Skeletal muscle cell (primary cell): Measurements from ENCODE around the gene ANXA2R.
"Not testable (repeated sequence)": the region's sequence is repeated elsewhere in the genome, so short reads cannot be mapped to it uniquely, and the experiment has no call there.

ENCODE experiments used
- DNase-seq: peaks from one replicate; pipeline ENCODE4 v3.0.0-alpha.2; 2010; ENCODE audit warnings: low read depth
- H3K4me3 ChIP-seq: 2 replicates; pipeline ENCODE4 v1.5.1; 2011; ENCODE audit warnings: low read depth, mild to moderate bottlenecking, control low read depth, low read length, moderate library complexity

ANXA2R gene

GRCh38 chr5:43036856-43037635 is 3.1 kb downstream of the ANXA2R start:
- peak overlapping the region; percentile 46 for H3K4me3 ChIP-seq
- DNase-seq, result no peak

DNA sequence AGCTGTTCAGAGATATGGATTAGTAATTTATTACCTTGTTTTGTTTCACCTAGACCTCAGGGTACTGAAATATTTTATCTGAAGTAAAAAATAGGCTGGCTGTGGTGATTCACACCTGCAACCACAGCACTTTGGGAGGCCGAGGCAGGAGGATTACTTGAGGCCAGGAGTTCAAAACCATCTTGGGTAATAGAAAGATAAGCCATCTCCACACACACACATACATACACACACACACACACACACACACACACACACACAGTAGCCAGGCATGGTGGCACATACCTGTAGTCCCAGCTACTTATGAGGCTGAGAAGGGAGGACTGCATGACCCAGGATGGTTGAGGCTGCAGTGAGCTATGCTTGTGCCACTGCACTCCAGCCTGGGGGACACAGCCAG is 3.7 kb downstream of the ANXA2R start:
- H3K4me3 ChIP-seq, result no peak overlapping the region
- no peak for DNase-seq

DNA sequence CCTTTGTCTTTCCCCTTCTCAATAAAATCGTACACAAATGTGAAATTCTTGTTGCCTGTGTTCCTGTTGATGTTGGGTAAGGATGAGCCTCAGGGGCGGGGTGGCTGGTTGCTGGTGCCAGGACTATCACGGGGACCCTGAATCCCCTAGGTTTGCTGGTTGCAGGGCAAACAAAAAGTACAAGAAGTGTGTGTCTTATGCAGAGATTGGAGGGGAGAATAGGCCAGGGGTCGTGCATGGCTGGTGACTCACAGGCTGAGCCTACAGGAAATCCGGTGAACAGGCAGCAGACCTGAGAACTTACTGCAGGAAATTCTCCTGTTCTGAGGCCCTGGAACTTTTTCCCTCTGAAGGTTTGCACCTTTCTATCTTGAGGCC is 5.5 kb downstream of the ANXA2R start:
- peak overlapping the region; percentile 38 for H3K4me3 ChIP-seq
- DNase-seq, result no peak

DNA sequence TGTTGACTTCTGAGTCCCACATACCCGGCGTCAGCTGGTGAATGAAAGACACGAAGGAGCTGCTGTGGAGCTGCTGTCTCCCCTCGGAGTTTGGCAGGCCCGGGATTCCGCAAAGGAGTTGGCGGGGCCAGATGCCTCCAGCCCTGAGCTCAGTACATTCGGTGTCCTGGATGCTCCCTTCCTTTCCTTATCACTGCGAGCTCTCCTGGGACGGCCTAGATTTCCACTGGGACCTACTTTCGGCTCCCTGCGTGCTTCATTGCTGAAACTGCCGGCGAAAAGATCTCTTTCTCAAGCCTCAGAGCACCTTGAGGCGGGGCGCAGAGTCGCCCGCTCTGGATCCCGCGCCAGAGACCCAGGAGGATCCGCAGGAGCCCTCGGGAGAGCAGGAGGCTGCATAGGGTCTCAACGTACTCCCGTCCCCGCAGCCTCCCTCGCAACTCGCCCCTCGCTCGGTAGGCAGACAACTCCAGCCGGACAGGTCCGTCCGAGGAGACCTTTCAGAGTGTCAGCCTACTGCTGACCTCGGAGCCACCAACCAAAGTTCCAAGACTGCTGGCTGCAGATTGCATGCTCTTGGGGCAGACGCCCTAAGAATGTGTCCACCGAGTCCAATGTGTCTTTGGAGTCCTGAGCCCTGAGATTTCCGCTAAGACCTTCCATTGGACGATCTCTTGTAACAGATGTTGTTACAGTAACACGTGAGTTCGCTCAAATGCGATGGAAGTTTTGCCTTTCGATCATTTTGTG is 6.1 kb downstream of the ANXA2R start:
- H3K4me3 ChIP-seq, result peak overlapping the region; percentile 38

GRCh38 chr5:43027054-43027785 is 12.9 kb downstream of the ANXA2R start:
- DNase-seq, result no peak
- H3K4me3 ChIP-seq, result no peak overlapping the region

More for the DNA sequence above, 6.1 kb downstream of the ANXA2R start:
- DNase-seq, result no peak

DNA sequence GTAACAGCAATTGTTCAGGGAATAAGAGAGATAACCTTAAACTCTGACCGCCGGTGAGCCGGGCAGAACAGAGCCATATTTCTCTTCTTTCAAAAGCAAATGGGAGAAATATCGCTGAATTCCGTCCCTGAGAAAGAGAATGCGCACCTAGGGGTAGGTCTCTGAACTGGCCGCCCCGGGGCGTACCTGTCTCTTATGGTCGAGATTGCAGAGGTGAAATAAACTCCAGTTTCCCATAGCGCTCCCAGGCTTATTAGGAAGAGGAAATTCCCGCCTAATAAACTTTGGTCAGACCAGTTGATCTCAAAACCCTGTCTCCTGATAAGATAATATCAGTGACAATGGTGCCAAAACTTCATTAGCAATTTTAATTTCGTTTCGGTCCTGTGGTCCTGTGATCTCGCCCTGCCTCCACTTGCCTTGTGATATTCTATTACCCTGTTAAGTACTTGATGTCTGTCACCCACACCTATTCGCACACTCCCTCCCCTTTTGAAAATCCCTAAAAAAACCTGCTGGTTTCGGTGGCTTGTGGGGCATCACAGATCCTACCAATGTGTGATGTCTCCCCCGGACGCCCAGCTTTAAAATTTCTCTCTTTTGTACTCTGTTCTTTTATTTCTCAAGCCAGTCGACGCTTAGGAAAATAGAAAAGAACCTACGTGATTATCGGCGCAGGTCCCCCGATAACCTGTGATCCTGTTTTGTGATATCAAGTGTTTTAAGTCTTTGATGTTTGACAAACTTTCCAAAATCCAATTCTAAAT is 14.8 kb downstream of the ANXA2R start:
- DNase-seq, H3K4me3 ChIP-seq: not testable (repeated sequence)

GRCh38 chr5:43024217-43024616 is 15.9 kb downstream of the ANXA2R start:
- H3K4me3 ChIP-seq, result no peak overlapping the region
- no peak for DNase-seq

DNA sequence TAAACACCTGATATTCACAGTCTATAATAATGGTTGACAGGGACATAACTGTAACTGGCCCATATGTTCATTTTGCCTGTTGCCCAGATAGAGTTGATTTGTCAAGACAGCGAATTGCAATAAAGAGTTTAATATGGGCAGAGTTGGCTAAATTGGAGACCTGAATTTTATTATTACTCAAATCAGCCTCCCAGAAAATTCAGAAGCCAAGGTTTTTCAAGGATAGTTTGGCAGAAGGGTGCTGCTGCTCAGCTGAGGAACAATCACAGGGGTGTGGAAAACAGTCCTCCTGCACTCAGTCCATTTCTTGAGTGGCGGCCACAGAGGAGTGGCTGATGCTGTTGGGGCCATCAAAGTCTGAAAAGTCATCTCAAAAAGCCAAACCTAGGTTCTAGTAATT is 19.0 kb downstream of the ANXA2R start:
- no peak for DNase-seq
- H3K4me3 ChIP-seq, result no peak overlapping the region

DNA sequence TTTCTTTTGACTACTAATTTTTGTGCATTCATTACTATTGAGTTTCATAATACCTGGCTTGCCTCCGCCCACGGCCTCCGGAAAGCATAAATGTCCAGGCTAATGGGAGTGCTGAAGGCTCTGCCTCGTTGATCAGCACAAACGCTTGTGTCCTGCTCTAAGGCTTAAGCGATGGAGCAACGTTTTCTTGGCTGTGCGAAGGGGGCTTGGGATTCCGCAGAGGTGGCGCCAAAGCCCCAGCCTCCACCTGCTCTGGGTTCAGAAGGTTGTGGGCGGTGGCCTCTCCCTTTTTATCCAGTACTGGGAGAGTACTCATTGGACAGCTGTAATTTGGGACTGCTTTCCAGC is 19.7 kb downstream of the ANXA2R start:
- no peak for DNase-seq

GRCh38 chr5:43019614-43020398 is 20.3 kb downstream of the ANXA2R start:
- peak overlapping the region; percentile 51 for H3K4me3 ChIP-seq
- no peak for DNase-seq

More for the DNA sequence above, 19.7 kb downstream of the ANXA2R start:
- peak overlapping the region; percentile 51 for H3K4me3 ChIP-seq

GRCh38 chr5:43019291-43019613 is 20.9 kb downstream of the ANXA2R start:
- DNase-seq, result no peak
- peak overlapping the region; percentile 51 for H3K4me3 ChIP-seq

GRCh38 chr5:43017428-43017815 is 22.7 kb downstream of the ANXA2R start:
- peak overlapping the region; percentile 51 for H3K4me3 ChIP-seq
- no peak for DNase-seq

DNA sequence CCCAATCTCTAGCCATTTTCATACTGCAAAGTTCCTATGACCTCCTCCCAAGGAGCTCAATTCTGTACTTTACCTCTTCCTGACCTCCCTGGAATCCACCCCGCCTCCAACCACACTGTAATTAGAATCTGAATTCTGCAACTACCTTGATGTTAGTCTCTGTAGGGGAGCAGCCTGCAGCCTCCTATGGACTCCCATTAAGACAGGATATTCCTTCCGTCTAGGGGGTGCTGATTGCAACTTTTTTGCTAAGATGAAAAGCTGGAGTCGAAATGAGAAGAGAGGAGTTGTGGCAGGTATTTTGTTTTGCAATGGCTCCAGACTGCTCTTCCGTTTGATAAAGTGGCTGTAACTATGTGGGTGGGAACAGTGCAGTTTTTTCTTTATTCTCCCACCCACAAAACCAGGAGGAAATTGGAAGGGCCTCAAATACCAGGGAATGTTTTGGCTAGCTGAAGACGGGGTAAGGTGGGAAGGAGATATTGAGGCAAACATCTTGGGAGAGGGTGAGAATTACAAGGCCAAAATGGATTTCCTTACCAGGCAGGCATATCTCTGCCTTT is 23.8 kb downstream of the ANXA2R start:
- H3K4me3 ChIP-seq, result no peak overlapping the region
- no peak for DNase-seq

- no peak overlapping the region for H3K4me3 ChIP-seq
- DNase-seq, result no peak
Measured at GRCh38 chr5:43014522-43014921, 25.6 kb downstream of the ANXA2R start.

GRCh38 chr5:43010935-43011315 is 29.2 kb downstream of the ANXA2R start:
- DNase-seq, result no peak
- H3K4me3 ChIP-seq, result no peak overlapping the region

GRCh38 chr5:43008363-43009153 is 31.6 kb downstream of the ANXA2R start:
- H3K4me3 ChIP-seq, result peak overlapping the region; percentile 52
- peak; percentile 79 for DNase-seq

GRCh38 chr5:43007911-43008362 is 32.2 kb downstream of the ANXA2R start:
- no peak for DNase-seq
- peak overlapping the region; percentile 52 for H3K4me3 ChIP-seq
